ENCODE results near the gene VIPR2. TPM values are rescaled to one million over a fixed set of nuclear protein-coding genes. Genes with fewer than 3 reads are reported as not detected.

Gene VIPR2
- total and polyA plus RNA-seq, 2 of the 13 experiments (the other 11 are each of a cell fraction or from before 2014, with no cell fraction given): not detected

DNA sequence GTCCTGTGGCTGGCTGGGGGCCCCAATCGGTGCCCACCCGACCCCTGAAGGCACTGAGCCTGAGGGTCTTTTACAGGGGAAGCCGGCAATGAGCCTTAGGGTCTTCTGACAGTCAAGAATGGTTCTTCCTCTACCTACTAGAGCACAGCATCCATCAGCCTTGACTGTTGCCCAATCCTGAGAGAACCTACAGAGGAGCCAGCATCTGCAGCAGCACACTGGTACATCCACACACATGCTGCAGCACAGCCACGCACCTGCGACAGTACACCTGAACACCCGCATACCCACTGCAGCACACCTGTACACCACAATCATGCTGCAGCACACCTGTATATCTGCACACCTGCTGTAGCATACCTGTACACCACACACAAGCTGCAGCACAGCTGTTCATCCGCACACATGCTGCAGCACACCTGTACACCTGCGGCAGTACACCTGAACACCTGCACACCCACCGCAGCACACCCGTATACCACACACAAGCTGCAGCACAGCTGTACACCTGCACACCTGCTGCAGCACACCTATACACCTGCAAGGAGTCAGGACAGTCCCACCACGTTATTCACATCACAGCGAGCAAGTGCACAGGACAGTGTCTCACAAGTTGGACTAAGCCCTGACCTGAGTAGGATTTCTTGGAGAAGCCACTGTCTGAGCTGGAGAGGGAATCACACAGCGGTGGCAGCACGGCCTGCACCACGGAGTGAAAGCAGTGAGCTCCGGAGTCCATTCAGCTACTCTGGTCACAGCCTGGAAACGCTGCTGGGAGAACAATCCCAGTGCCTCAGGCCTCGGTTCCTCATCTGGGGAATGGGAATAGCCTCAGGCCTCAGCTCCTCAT, 56.4 kb downstream of the VIPR2 start:
- CTCF ChIA-PET (ENCODE audit: low intra/inter-chr PET ratio, low total read pairs): no interaction called here
- Histone ChIP-seq H3K27ac (ENCODE audit: extremely low read length, insufficient read depth, low read length) (no peak overlapping the region), H4K20me1 (ENCODE audit: insufficient read depth, low read length) (no peaks in the 10 kb centered on the region), H3K27me3 (ENCODE audit: control insufficient read depth in 1 of 2, insufficient read depth in 2 of 2, low read length in 2 of 2) (peaks cover 3 to 39% of the 10 kb centered on the region in 2 experiments; a peak in 3 of 5 replicates), H3K36me3 (replicated peaks in 1 of 2; ENCODE audit: control insufficient read depth in 1 of 2, insufficient read depth in 2 of 2, low read length in 2 of 2) (no peaks in the 10 kb centered on the region), H3K4me2 (ENCODE audit: low read depth, low read length) (no peak overlapping the region), H2AFZ (ENCODE audit: low read length) (no peak overlapping the region), H3K79me2 (ENCODE audit: insufficient read depth, low read length) (no peaks in the 10 kb centered on the region), H3K4me3 (replicated peaks in 1 of 3; ENCODE audit: insufficient read depth in 1 of 3, low read depth in 2 of 3, low read length in 3 of 3) (no peak overlapping the region), H3K9me3 (ENCODE audit: low read length) (no peaks in the 10 kb centered on the region), H3K9ac (ENCODE audit: insufficient read depth, low read depth, low read length) (no peak overlapping the region), H3K4me1 (ENCODE audit: insufficient read depth, low read length) (peaks cover 10% of the 10 kb centered on the region)
- no peak for TF ChIP-seq TRIM22 (IDR thresholded peaks at IDR 0.05)
- TF ChIP-seq SOX5 (CRISPR knock-in tag; IDR thresholded peaks at IDR 0.05; ENCODE audit: borderline replicate concordance): no peak
- no peak for TF ChIP-seq RERE (CRISPR knock-in tag; IDR thresholded peaks at IDR 0.05; ENCODE audit: low read depth)
- TF ChIP-seq ZNF562 (CRISPR knock-in tag; IDR thresholded peaks at IDR 0.05; ENCODE audit: borderline replicate concordance): no peak
- TF ChIP-seq ARID5B (CRISPR knock-in tag; IDR thresholded peaks at IDR 0.05): no peak
- TF ChIP-seq PHB2 (IDR thresholded peaks at IDR 0.05; ENCODE audit: partially characterized antibody): no peak
- no peak for TF ChIP-seq ZNF761 (CRISPR knock-in tag; conservative IDR thresholded peaks at IDR 0.05)
- TF ChIP-seq SP2 (CRISPR knock-in tag; IDR thresholded peaks at IDR 0.05): no peak
- no TSS peak for BruUV-seq (replicated peaks)
- in situ Hi-C loops (cut with HindIII; ENCODE audit: extremely low pct_ligation_motif_present, low pct_unique_long_range_greater_than_20kb): no loop called here
- POLR2A ChIA-PET: no interaction called here
- intact Hi-C loops (cut with micrococcal nuclease; ENCODE audit: unreplicated experiment): no loop called here
- DNase-seq (ENCODE audit: low spot score): no peak
- no peak for FAIRE-seq
- ATAC-seq: no peak
- WGBS (ENCODE audit: low lambda C conversion rate): 90% methylated on average over 2 of the region's 18 CpGs
